H9 (cell line): Measurements from ENCODE around the gene NPAT. TPM values are rescaled to one million over a fixed set of nuclear protein-coding genes. Genes with fewer than 3 reads are reported as not detected.

Experiments used
- DNase-seq: peaks from one replicate; pipeline ENCODE4 v3.0.0-alpha.2; 2017
- H2AFZ ChIP-seq: one replicate; pipeline ENCODE4 v1.6.1; 2013; ENCODE audit warnings: mild to moderate bottlenecking, low read length, control low read depth, moderate library complexity
- H2AK5ac ChIP-seq: 2 replicates; pipeline ENCODE4 v1.6.1; 2013; ENCODE audit warnings: low read length, control low read depth, mixed read lengths; ENCODE audit not compliant: insufficient read length
- H2BK120ac ChIP-seq: one replicate; pipeline ENCODE4 v1.6.1; 2013; ENCODE audit warnings: low read depth, mild to moderate bottlenecking, low read length, control low read depth, inconsistent platforms; ENCODE audit not compliant: poor library complexity, severe bottlenecking
- H2BK12ac ChIP-seq: 2 replicates; pipeline ENCODE4 v1.6.1; 2013; ENCODE audit warnings: low read length, control low read depth, mixed read lengths, low read depth; ENCODE audit not compliant: insufficient read length
- H2BK15ac ChIP-seq: 2 replicates; pipeline ENCODE4 v1.6.1; 2013; ENCODE audit warnings: low read depth, low read length, control low read depth
- H2BK20ac ChIP-seq: one replicate; pipeline ENCODE4 v1.6.1; 2013; ENCODE audit warnings: low read depth, mild to moderate bottlenecking, low read length, control low read depth, inconsistent platforms; ENCODE audit not compliant: poor library complexity, severe bottlenecking
- H2BK5ac ChIP-seq: 2 replicates; pipeline ENCODE4 v1.6.1; 2013; ENCODE audit warnings: low read length, control low read depth, mixed read lengths; ENCODE audit not compliant: insufficient read length
- H3K14ac ChIP-seq: 2 replicates; pipeline ENCODE4 v1.6.1; 2013; ENCODE audit warnings: low read length, control low read depth; ENCODE audit not compliant: insufficient read depth
- H3K18ac ChIP-seq: 2 replicates; pipeline ENCODE4 v1.6.1; 2013; ENCODE audit warnings: low read depth, mild to moderate bottlenecking, mixed read lengths, low read length, control low read depth; ENCODE audit not compliant: insufficient read length
- H3K23ac ChIP-seq: 2 replicates; pipeline ENCODE4 v1.6.1; 2013; ENCODE audit warnings: low read length, control low read depth, mixed read lengths, low read depth; ENCODE audit not compliant: insufficient read length
- H3K23me2 ChIP-seq: 2 replicates; pipeline ENCODE4 v1.6.1; 2013; ENCODE audit warnings: low read depth, mild to moderate bottlenecking, mixed read lengths, low read length, control low read depth; ENCODE audit not compliant: insufficient read length, poor library complexity, severe bottlenecking
- H3K27ac ChIP-seq: 2 replicates; pipeline ENCODE4 v1.5.1; 2013; ENCODE audit warnings: low read length, control low read depth, mixed read lengths, low read depth; ENCODE audit not compliant: insufficient read length
- H3K27me3 ChIP-seq: 2 replicates; pipeline ENCODE4 v1.6.1; 2013; ENCODE audit warnings: low read length, control low read depth, inconsistent platforms; ENCODE audit not compliant: insufficient read depth
- H3K4ac ChIP-seq: 2 replicates; pipeline ENCODE4 v1.6.1; 2013; ENCODE audit warnings: low read depth, mild to moderate bottlenecking, control low read depth, inconsistent platforms, low read length, moderate library complexity
- H3K4me1 ChIP-seq: 2 replicates; pipeline ENCODE4 v1.6.1; 2013; ENCODE audit warnings: low read length, control low read depth, inconsistent platforms; ENCODE audit not compliant: insufficient read depth
- H3K4me2 ChIP-seq: 2 replicates; pipeline ENCODE4 v1.6.1; 2013; ENCODE audit warnings: low read length, control low read depth, mixed read lengths; ENCODE audit not compliant: insufficient read length, insufficient read depth
- H3K56ac ChIP-seq: 2 replicates; pipeline ENCODE4 v1.6.1; 2013; ENCODE audit warnings: low read depth, mild to moderate bottlenecking, mixed read lengths, low read length, control low read depth; ENCODE audit not compliant: insufficient read length
- H3K79me1 ChIP-seq: 2 replicates; pipeline ENCODE4 v1.6.1; 2013; ENCODE audit warnings: low read depth, mild to moderate bottlenecking, moderate library complexity, low read length, control low read depth, inconsistent platforms; ENCODE audit not compliant: insufficient read depth, poor library complexity, severe bottlenecking
- H3K79me2 ChIP-seq: 2 replicates; pipeline ENCODE4 v1.6.1; 2013; ENCODE audit warnings: low read length, control low read depth, inconsistent platforms; ENCODE audit not compliant: insufficient read depth
- H3K9ac ChIP-seq: 2 replicates; pipeline ENCODE4 v1.6.1; 2013; ENCODE audit warnings: low read length, control low read depth, mixed read lengths; ENCODE audit not compliant: insufficient read length; ENCODE audit errors: extremely low read depth
- H3K9me3 ChIP-seq: one replicate; pipeline ENCODE4 v1.6.1; 2013; ENCODE audit warnings: low read depth, low read length, inconsistent platforms; ENCODE audit not compliant: control insufficient read depth
- H3T11ph ChIP-seq: one replicate; pipeline ENCODE4 v1.6.1; 2013; ENCODE audit warnings: mild to moderate bottlenecking, low read length, control low read depth, inconsistent platforms
- H4K20me1 ChIP-seq: one replicate; pipeline ENCODE4 v1.6.1; 2013; ENCODE audit not compliant: control insufficient read depth, insufficient read length, insufficient read depth
- H4K5ac ChIP-seq: 2 replicates; pipeline ENCODE4 v1.6.1; 2013; ENCODE audit warnings: low read depth, mild to moderate bottlenecking, mixed read lengths, low read length, control low read depth; ENCODE audit not compliant: insufficient read length
- H4K8ac ChIP-seq: replicated peaks from 2 replicates; pipeline ENCODE4 v1.6.1; 2013; ENCODE audit warnings: low read length, control low read depth, mixed read lengths, low read depth; ENCODE audit not compliant: insufficient read length
- H4K91ac ChIP-seq: 2 replicates; pipeline ENCODE4 v1.6.1; 2013; ENCODE audit warnings: low read depth, mild to moderate bottlenecking, moderate library complexity, mixed read lengths, low read length, control low read depth; ENCODE audit not compliant: insufficient read length
- H3K27ac Mint-ChIP-seq, 3 experiments: 2 replicates in 2 of 3; 3 replicates in 1 of 3; pipeline ENCODE4 v1.8.0; 2020 to 2021; ENCODE audit warnings: mixed read lengths in 3 of 3, mild to moderate bottlenecking in 1 of 3, moderate library complexity in 1 of 3
- H3K27me3 Mint-ChIP-seq: 2 replicates; pipeline ENCODE4 v1.8.0; 2021; ENCODE audit warnings: low read depth, mild to moderate bottlenecking, moderate library complexity, mixed read lengths
- H3K36me3 Mint-ChIP-seq, 3 experiments: 2 replicates in 2 of 3; 3 replicates in 1 of 3; pipeline ENCODE4 v1.8.0; 2020 to 2021; ENCODE audit warnings: low read depth in 3 of 3, mixed read lengths in 3 of 3; ENCODE audit not compliant: insufficient read depth in 1 of 3
- H3K4me1 Mint-ChIP-seq, 2 experiments: 2 replicates each; pipeline ENCODE4 v1.8.0; 2020; ENCODE audit warnings: mixed read lengths in 2 of 2
- H3K4me3 Mint-ChIP-seq, 2 experiments: 2 replicates in 1 of 2; 3 replicates in 1 of 2; pipeline ENCODE4 v1.8.0; 2020 to 2021; ENCODE audit warnings: mild to moderate bottlenecking in 2 of 2, mixed read lengths in 2 of 2, moderate library complexity in 1 of 2
- H3K9me3 Mint-ChIP-seq, 2 experiments: 2 replicates in 1 of 2; 3 replicates in 1 of 2; pipeline ENCODE4 v1.8.0; 2020; ENCODE audit warnings: mild to moderate bottlenecking in 2 of 2, mixed read lengths in 2 of 2, moderate library complexity in 1 of 2
- CTCF ChIP-seq: fragments of 200-600 bp; sonication (generic); conservative IDR thresholded peaks from 3 replicates; pipeline ENCODE4 v1.8.0; 2021; ENCODE audit warnings: antibody characterized with exemption, mild to moderate bottlenecking
- WGBS: extraction: QIAGEN DNeasy Blood & Tissue Kit; methylation state at CpG from one replicate; pipeline ENCODE4 v1.1.7; 2013; ENCODE audit warnings: missing lambda C conversion rate, low lambda C conversion rate, mixed read lengths; ENCODE audit not compliant: insufficient read length; ENCODE audit errors: extremely low coverage; 5-methylcytosine and 5-hydroxymethylcytosine counted together
- total RNA-seq: library from RNA; stranded (reverse); gene quantifications from 2 replicates; pipeline ENCODE4 v1.2.1, GENCODE V29; 2021

Gene NPAT
- total RNA-seq, 1 experiment from 2014 or later: 22.9 TPM

GRCh38 chr11:108112057-108112456 lies 110.4 kb downstream of the NPAT start:
- Mint-ChIP-seq H3K27me3 (no peaks in the 10 kb centered on the region), H3K4me3 (no peak overlapping the region), H3K4me1 (peaks cover 12% of the 10 kb centered on the region in 2 experiments), H3K27ac (no peak overlapping the region), H3K36me3 (no peaks in the 10 kb centered on the region), H3K9me3 (no peaks in the 10 kb centered on the region)
- no peak overlapping the region for H2AK5ac ChIP-seq
- no peaks in the 10 kb centered on the region for H3K23me2 ChIP-seq
- no peak overlapping the region for H4K5ac ChIP-seq
- no peak overlapping the region for H2BK5ac ChIP-seq
- H3K56ac ChIP-seq: no peak overlapping the region
- no peak overlapping the region for H3K18ac ChIP-seq
- no peaks in the 10 kb centered on the region for H3K79me2 ChIP-seq
- no peak overlapping the region for H4K8ac ChIP-seq
- no peak overlapping the region for H3K4ac ChIP-seq
- H3K14ac ChIP-seq: no peak overlapping the region
- no peak overlapping the region for H2BK20ac ChIP-seq
- WGBS: no CpG with 5 or more reads among the region's 2 CpGs
- H3T11ph ChIP-seq: no peak overlapping the region
- DNase-seq: no peak
- H2AFZ ChIP-seq: no peak overlapping the region
- no peak for TF ChIP-seq CTCF
- H4K91ac ChIP-seq: no peak overlapping the region
- no peak overlapping the region for H2BK12ac ChIP-seq
- no peak overlapping the region for H3K27ac ChIP-seq
- no peaks in the 10 kb centered on the region for H3K27me3 ChIP-seq
- no peak overlapping the region for H3K23ac ChIP-seq
- H3K9me3 ChIP-seq: no peaks in the 10 kb centered on the region
- H3K79me1 ChIP-seq: no peaks in the 10 kb centered on the region
- no peak overlapping the region for H2BK15ac ChIP-seq
- H3K4me1 ChIP-seq: no peaks in the 10 kb centered on the region
- no peak overlapping the region for H3K4me2 ChIP-seq
- no peak overlapping the region for H2BK120ac ChIP-seq
- no peak overlapping the region for H3K9ac ChIP-seq
- no peaks in the 10 kb centered on the region for H4K20me1 ChIP-seq
